ENCODE data around the gene PRKCH. TPM values are rescaled to one million over a fixed set of nuclear protein-coding genes. Genes with fewer than 3 reads are reported as not detected.

PRKCH gene
- total and polyA plus RNA-seq, 9 of the 15 experiments (the other 6 are each of a cell fraction or from before 2014, with no cell fraction given) = 0.61 to 4.4 (median 4.0) TPM

GRCh38 chr14:61495809-61496208 is 174.4 kb downstream of the PRKCH start:
- Histone ChIP-seq H3K4me2 (ENCODE audit: insufficient read depth, low read length) (no peak overlapping the region), H2AFZ (ENCODE audit: low read depth, low read length) (no peak overlapping the region), H3K27me3 (ENCODE audit: control insufficient read depth in 2 of 2, insufficient read depth in 2 of 2, low read length in 2 of 2) (no peaks in the 10 kb centered on the region), H3K4me1 (replicated peaks in 1 of 2; ENCODE audit: control insufficient read depth in 2 of 2, insufficient read depth in 2 of 2, low read length in 2 of 2) (peaks cover 0 to 4% of the 10 kb centered on the region in 2 experiments; a peak in 2 of 5 replicates), H3K9me3 (replicated peaks; ENCODE audit: control insufficient read depth, insufficient read depth, low read depth, low read length) (no peaks in the 10 kb centered on the region), H3K79me2 (ENCODE audit: control insufficient read depth, insufficient read depth, low read length) (no peaks in the 10 kb centered on the region), H3K36me3 (ENCODE audit: control insufficient read depth, insufficient read depth, low read length) (no peaks in the 10 kb centered on the region), H3K4me3 (no peak overlapping the region), H4K20me1 (replicated peaks; ENCODE audit: control insufficient read depth, insufficient read depth, low read length) (no peaks in the 10 kb centered on the region), H3K9ac (ENCODE audit: insufficient read depth in 1 of 2, low read depth in 2 of 2, low read length in 2 of 2) (no peak overlapping the region), H3K27ac (ENCODE audit: extremely low read depth, low read depth, low read length) (no peak overlapping the region), H3K9me1 (ENCODE audit: control insufficient read depth, insufficient read depth, low read length) (no peaks in the 10 kb centered on the region)
- in situ Hi-C loops (cut with MboI) = no loop called here
- ATAC-seq = no peak
- BruUV-seq (replicated peaks) = no TSS peak
- TF ChIP-seq E2F3 (CRISPR knock-in tag; IDR thresholded peaks at IDR 0.05) = no peak
- TF ChIP-seq HDAC1 (IDR thresholded peaks at IDR 0.05) = no peak
- TF ChIP-seq TCF7 (IDR thresholded peaks at IDR 0.05; ENCODE audit: borderline replicate concordance) = no peak
- no peak for TF ChIP-seq MAZ (CRISPR knock-in tag; conservative IDR thresholded peaks at IDR 0.05 in 1 of 2, IDR thresholded peaks at IDR 0.05 in 1 of 2)
- no peak for TF ChIP-seq EP300 (IDR thresholded peaks at IDR 0.05; ENCODE audit: low read length)
- no peak for TF ChIP-seq VEZF1 (CRISPR knock-in tag; IDR thresholded peaks at IDR 0.05)
- no peak for TF ChIP-seq JUN (IDR thresholded peaks at IDR 0.05; ENCODE audit: borderline replicate concordance, low read depth, low read length)
- TF ChIP-seq JUN (CRISPR knock-in tag; IDR thresholded peaks at IDR 0.05; ENCODE audit: borderline replicate concordance) = no peak
- no peak for TF ChIP-seq ZNF696 (CRISPR knock-in tag; conservative IDR thresholded peaks at IDR 0.05)
- no peak for TF ChIP-seq TRIM25 (IDR thresholded peaks at IDR 0.05; ENCODE audit: borderline replicate concordance)
- no peak for TF ChIP-seq ZNF174 (CRISPR knock-in tag; IDR thresholded peaks at IDR 0.05)
- no peak for TF ChIP-seq ZNF12 (CRISPR knock-in tag; IDR thresholded peaks at IDR 0.05)
- no peak for TF ChIP-seq HINFP (tag; conservative IDR thresholded peaks at IDR 0.05; ENCODE audit: low read depth)
- TF ChIP-seq FOXP4 (CRISPR knock-in tag; IDR thresholded peaks at IDR 0.05; ENCODE audit: borderline replicate concordance) = no peak
- no peak for DNase-seq (ENCODE audit: extremely low read depth in 1 of 4, low spot score in 3 of 4)
- intact Hi-C loops (cut with micrococcal nuclease) = no loop called here
- ChIA-PET CTCF (ENCODE audit: low intra/inter-chr PET ratio) (no interaction called here), POLR2A (interaction anchor here (0.5 kb wide), 1 partner anchor 46 kb away, joined by 3 read pairs; no protein-coding TSS in a partner anchor)
- WGBS (ENCODE audit: insufficient coverage, low coverage, missing lambda C conversion rate) = 63% methylated on average over 5 of the region's 5 CpGs
- FAIRE-seq = no peak
